Measurements from ENCODE around the gene SIAH3.

The SIAH3 gene

DNA sequence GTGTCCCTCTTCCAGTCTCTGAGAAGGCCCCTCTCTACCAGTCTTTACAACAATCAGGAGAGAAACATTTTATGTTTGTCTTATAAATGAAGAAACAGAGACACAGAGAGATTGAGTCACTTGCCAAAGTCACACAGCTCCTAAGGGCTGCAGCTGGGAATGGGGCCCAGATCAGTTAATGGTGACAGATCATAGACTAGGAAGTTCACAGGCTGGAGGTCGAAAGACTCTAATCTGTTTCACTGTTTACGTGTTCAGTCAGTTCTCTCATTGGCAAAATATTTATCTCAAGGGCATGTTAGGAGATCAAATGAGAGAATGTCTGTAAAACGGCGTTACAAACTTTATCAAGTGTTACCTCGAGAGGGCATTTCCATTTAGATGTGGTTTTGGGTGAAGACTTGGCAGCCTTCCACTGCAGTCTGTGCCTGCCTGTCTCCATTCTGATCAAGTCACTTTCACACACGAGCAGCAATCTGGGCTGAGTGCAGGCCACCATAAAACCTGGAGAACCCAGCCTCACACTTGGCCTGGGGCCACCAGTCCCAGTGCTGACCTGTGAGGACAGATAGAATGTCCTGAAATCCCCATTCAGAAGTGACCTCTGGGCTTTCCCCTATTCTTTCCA lies 65.1 kb downstream of the SIAH3 start:
- no peak for TF ChIP-seq EZH2 (IDR thresholded peaks at IDR 0.05; ENCODE audit: borderline replicate concordance, low read depth, low read length, severe bottlenecking)
- TF ChIP-seq, protein P1, sequence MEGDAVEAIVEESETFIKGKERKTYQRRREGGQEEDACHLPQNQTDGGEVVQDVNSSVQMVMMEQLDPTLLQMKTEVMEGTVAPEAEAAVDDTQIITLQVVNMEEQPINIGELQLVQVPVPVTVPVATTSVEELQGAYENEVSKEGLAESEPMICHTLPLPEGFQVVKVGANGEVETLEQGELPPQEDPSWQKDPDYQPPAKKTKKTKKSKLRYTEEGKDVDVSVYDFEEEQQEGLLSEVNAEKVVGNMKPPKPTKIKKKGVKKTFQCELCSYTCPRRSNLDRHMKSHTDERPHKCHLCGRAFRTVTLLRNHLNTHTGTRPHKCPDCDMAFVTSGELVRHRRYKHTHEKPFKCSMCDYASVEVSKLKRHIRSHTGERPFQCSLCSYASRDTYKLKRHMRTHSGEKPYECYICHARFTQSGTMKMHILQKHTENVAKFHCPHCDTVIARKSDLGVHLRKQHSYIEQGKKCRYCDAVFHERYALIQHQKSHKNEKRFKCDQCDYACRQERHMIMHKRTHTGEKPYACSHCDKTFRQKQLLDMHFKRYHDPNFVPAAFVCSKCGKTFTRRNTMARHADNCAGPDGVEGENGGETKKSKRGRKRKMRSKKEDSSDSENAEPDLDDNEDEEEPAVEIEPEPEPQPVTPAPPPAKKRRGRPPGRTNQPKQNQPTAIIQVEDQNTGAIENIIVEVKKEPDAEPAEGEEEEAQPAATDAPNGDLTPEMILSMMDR (IDR thresholded peaks at IDR 0.05; ENCODE audit: borderline replicate concordance, extremely low read depth, low read length, poor library complexity, severe bottlenecking): no peak
- Histone ChIP-seq H3K27ac (ENCODE audit: low read length) (no peak overlapping the region), H3K9me3 (ENCODE audit: insufficient read depth, low read length, severe bottlenecking) (no peaks in the 10 kb centered on the region), H3K4me3 (ENCODE audit: low read depth in 1 of 2, low read length in 2 of 2) (no peak overlapping the region), H3K9ac (ENCODE audit: low read depth, low read length) (no peak overlapping the region), H4K20me1 (ENCODE audit: insufficient read depth, low read length) (no peaks in the 10 kb centered on the region), H3K4me1 (ENCODE audit: insufficient read depth, low read length) (peaks cover 7% of the 10 kb centered on the region; the same call in 1 of the 2 replicates), H3K27me3 (ENCODE audit: insufficient read depth, low read length, poor library complexity) (peaks cover 3% of the 10 kb centered on the region), H3K36me3 (ENCODE audit: insufficient read depth, low read length) (no peaks in the 10 kb centered on the region), H3K79me2 (ENCODE audit: insufficient read depth, low read length) (no peaks in the 10 kb centered on the region), H3K4me2 (ENCODE audit: insufficient read depth, low read length) (no peak overlapping the region), H2AFZ (ENCODE audit: low read depth, low read length) (no peak overlapping the region)
- ATAC-seq (ENCODE audit: insufficient read depth, low read depth) (peak; percentile 82), DNase-seq (peak; percentile 52)

- Histone ChIP-seq H3K27ac (ENCODE audit: low read length) (no peak overlapping the region), H2AFZ (ENCODE audit: low read depth, low read length) (no peak overlapping the region), H3K4me2 (ENCODE audit: insufficient read depth, low read length) (no peak overlapping the region), H3K4me3 (ENCODE audit: low read depth in 1 of 2, low read length in 2 of 2) (no peak overlapping the region), H3K27me3 (ENCODE audit: insufficient read depth, low read length, poor library complexity) (peaks cover 2% of the 10 kb centered on the region), H3K4me1 (ENCODE audit: insufficient read depth, low read length) (peaks cover 7% of the 10 kb centered on the region; the same call in 1 of the 2 replicates), H3K9me3 (ENCODE audit: insufficient read depth, low read length, severe bottlenecking) (no peaks in the 10 kb centered on the region), H3K36me3 (ENCODE audit: insufficient read depth, low read length) (no peaks in the 10 kb centered on the region), H3K79me2 (ENCODE audit: insufficient read depth, low read length) (no peaks in the 10 kb centered on the region), H4K20me1 (ENCODE audit: insufficient read depth, low read length) (no peaks in the 10 kb centered on the region), H3K9ac (ENCODE audit: low read depth, low read length) (no peak overlapping the region)
- DNase-seq (no peak), ATAC-seq (ENCODE audit: insufficient read depth, low read depth) (no peak)
- TF ChIP-seq EZH2 (IDR thresholded peaks at IDR 0.05; ENCODE audit: borderline replicate concordance, low read depth, low read length, severe bottlenecking): no peak
- TF ChIP-seq, protein P1 (IDR thresholded peaks at IDR 0.05; ENCODE audit: borderline replicate concordance, extremely low read depth, low read length, poor library complexity, severe bottlenecking): no peak
These were observed 66.5 kb downstream of the SIAH3 start for GRCh38 chr13:45784755-45785675.

GRCh38 chr13:45783346-45784043 lies 68.1 kb downstream of the SIAH3 start:
- no peak for ATAC-seq (ENCODE audit: insufficient read depth, low read depth)
- Histone ChIP-seq H3K9me3 (ENCODE audit: insufficient read depth, low read length, severe bottlenecking) (no peaks in the 10 kb centered on the region), H3K36me3 (ENCODE audit: insufficient read depth, low read length) (no peaks in the 10 kb centered on the region), H3K27me3 (ENCODE audit: insufficient read depth, low read length, poor library complexity) (no peaks in the 10 kb centered on the region), H2AFZ (ENCODE audit: low read depth, low read length) (no peak overlapping the region), H3K27ac (ENCODE audit: low read length) (no peak overlapping the region), H3K4me2 (ENCODE audit: insufficient read depth, low read length) (no peak overlapping the region), H3K4me3 (ENCODE audit: low read depth in 1 of 2, low read length in 2 of 2) (no peak overlapping the region), H3K4me1 (ENCODE audit: insufficient read depth, low read length) (peaks cover 7% of the 10 kb centered on the region; the same call in 1 of the 2 replicates), H4K20me1 (ENCODE audit: insufficient read depth, low read length) (no peaks in the 10 kb centered on the region), H3K79me2 (ENCODE audit: insufficient read depth, low read length) (no peaks in the 10 kb centered on the region), H3K9ac (ENCODE audit: low read depth, low read length) (no peak overlapping the region)
- DNase-seq: no peak
- no peak for TF ChIP-seq EZH2 (IDR thresholded peaks at IDR 0.05; ENCODE audit: borderline replicate concordance, low read depth, low read length, severe bottlenecking)
- TF ChIP-seq, protein P1 (IDR thresholded peaks at IDR 0.05; ENCODE audit: borderline replicate concordance, extremely low read depth, low read length, poor library complexity, severe bottlenecking): no peak

All from DND-41 (cell line).